H1 (cell line): ENCODE measurements around the gene CAMKK1. TPM values are rescaled to one million over a fixed set of nuclear protein-coding genes. Genes with fewer than 3 reads are reported as not detected.
A peak's percentile ranks its signal among the peaks of the same experiment; 100 is the strongest.

ENCODE experiments used
- CTCF ChIA-PET: fragments of 300-600 bp; sonication (Branson Sonifier 250); formaldehyde crosslinking; loops from one replicate; lab custom pipeline; 2021; ENCODE audit not compliant: partially characterized antibody; lab: Charles Lee
- POLR2A ChIA-PET: fragments of 300-600 bp; sonication (Branson Sonifier 250); formaldehyde crosslinking; loops from one replicate; lab custom pipeline; 2021; ENCODE audit warnings: inconsistent platforms; ENCODE audit not compliant: partially characterized antibody; lab: Charles Lee
- DNase-seq, 2 experiments: peaks; one replicate each; pipeline versions ENCODE4 v3.0.0 to v3.0.0-alpha.2; 2010 to 2022; ENCODE audit warnings: low spot score in 2 of 2, low read depth in 1 of 2, mixed read lengths in 1 of 2
- FAIRE-seq: peaks from 2 replicates; lab custom pipeline; 2011; peaks lifted over from hg19 to GRCh38; lab: Jason Lieb, UNC
- H2AFZ ChIP-seq: 2 replicates; pipeline ENCODE4 v1.8.1; 2012; ENCODE audit warnings: low read length, inconsistent platforms
- H2AK5ac ChIP-seq: 2 replicates; pipeline ENCODE4 v1.6.1; 2013; ENCODE audit warnings: low read depth, low read length
- H2BK120ac ChIP-seq: replicated peaks from 2 replicates; pipeline ENCODE3; 2013; ENCODE audit warnings: low read depth, low read length, inconsistent platforms
- H2BK12ac ChIP-seq: 2 replicates; pipeline ENCODE4 v1.6.1; 2013; ENCODE audit warnings: low read depth, low read length
- H2BK15ac ChIP-seq: 2 replicates; pipeline ENCODE4 v1.6.1; 2013; ENCODE audit warnings: low read length
- H2BK20ac ChIP-seq: 2 replicates; pipeline ENCODE4 v1.6.1; 2013; ENCODE audit warnings: low read length
- H2BK5ac ChIP-seq: 2 replicates; pipeline ENCODE4 v1.6.1; 2013; ENCODE audit warnings: low read depth, low read length
- H3K14ac ChIP-seq: 2 replicates; pipeline ENCODE4 v1.6.1; 2013; ENCODE audit warnings: inconsistent platforms; ENCODE audit not compliant: insufficient read length
- H3K18ac ChIP-seq: 2 replicates; pipeline ENCODE4 v1.6.1; 2013; ENCODE audit warnings: low read length; ENCODE audit errors: extremely low read depth
- H3K23ac ChIP-seq: 2 replicates; pipeline ENCODE4 v1.6.1; 2013; ENCODE audit warnings: inconsistent platforms; ENCODE audit not compliant: insufficient read length
- H3K23me2 ChIP-seq: 2 replicates; pipeline ENCODE4 v1.6.1; 2013; ENCODE audit warnings: low read depth, low read length
- H3K27ac ChIP-seq: 2 replicates; pipeline ENCODE4 v1.6.1; 2011; ENCODE audit warnings: low read depth, low read length, inconsistent platforms
- H3K27me3 ChIP-seq, 4 experiments: replicated peaks in 1 of 4; 1 replicate in 1 of 4; 2 replicates in 3 of 4; pipeline versions ENCODE4 v1.6.1 to v1.8.1; 2011 to 2013; ENCODE audit warnings: low read length in 3 of 4, mild to moderate bottlenecking in 3 of 4, inconsistent platforms in 2 of 4, mixed read lengths in 2 of 4, moderate library complexity in 1 of 4; ENCODE audit not compliant: control insufficient read depth in 3 of 4, insufficient read depth in 3 of 4; ENCODE audit errors: extremely low read depth in 1 of 4
- H3K36me3 ChIP-seq, 4 experiments: 2 replicates each; pipeline versions ENCODE4 v1.6.1 to v1.8.1; 2011 to 2013; ENCODE audit warnings: mild to moderate bottlenecking in 4 of 4, low read length in 3 of 4, moderate library complexity in 2 of 4, control low read depth in 1 of 4, inconsistent platforms in 1 of 4; ENCODE audit not compliant: insufficient read depth in 4 of 4, control insufficient read depth in 2 of 4
- H3K4ac ChIP-seq: replicated peaks from 2 replicates; pipeline ENCODE3; 2013; ENCODE audit warnings: low read length, low read depth, mixed read lengths, inconsistent platforms; ENCODE audit not compliant: insufficient read length
- H3K4me1 ChIP-seq, 4 experiments: replicated peaks in 1 of 4; 1 replicate in 1 of 4; 2 replicates in 3 of 4; pipeline versions ENCODE4 v1.6.1 to v1.8.1; 2011 to 2013; ENCODE audit warnings: low read length in 3 of 4, inconsistent platforms in 2 of 4, mixed read lengths in 1 of 4; ENCODE audit not compliant: insufficient read depth in 4 of 4, control insufficient read depth in 3 of 4
- H3K4me2 ChIP-seq, 2 experiments: 2 replicates each; pipeline versions ENCODE4 v1.6.1 to v1.8.1; 2011 to 2013; ENCODE audit warnings: low read depth in 2 of 2, low read length in 2 of 2, control low read depth in 1 of 2, inconsistent platforms in 1 of 2, mild to moderate bottlenecking in 1 of 2; ENCODE audit not compliant: insufficient read depth in 1 of 2
- H3K4me3 ChIP-seq, 4 experiments: fragments of 200-600, 300-600 bp in 1 of 4; sonication (generic), shearing (Covaris generic), sonication (Bioruptor Twin) in 1 of 4; 2 replicates each; pipeline versions ENCODE4 v1.5.1 to v1.8.1; 2011 to 2016; ENCODE audit warnings: low read length in 4 of 4, low read depth in 3 of 4, control low read depth in 2 of 4, inconsistent platforms in 2 of 4, mild to moderate bottlenecking in 2 of 4, mixed read lengths in 1 of 4, moderate library complexity in 1 of 4; ENCODE audit not compliant: insufficient read depth in 2 of 4; ENCODE audit errors: extremely low read depth in 1 of 4
- H3K56ac ChIP-seq: replicated peaks from 2 replicates; pipeline ENCODE3; 2013; ENCODE audit warnings: low read depth, mild to moderate bottlenecking, mixed read lengths, low read length, inconsistent platforms; ENCODE audit not compliant: insufficient read length
- H3K79me1 ChIP-seq: 2 replicates; pipeline ENCODE4 v1.6.1; 2013; ENCODE audit warnings: low read depth, low read length, control low read depth
- H3K79me2 ChIP-seq, 2 experiments: 2 replicates each; pipeline versions ENCODE4 v1.6.1 to v1.8.1; 2012 to 2013; ENCODE audit warnings: low read length in 2 of 2, mild to moderate bottlenecking in 2 of 2, inconsistent platforms in 1 of 2; ENCODE audit not compliant: insufficient read depth in 2 of 2, control insufficient read depth in 1 of 2
- H3K9ac ChIP-seq, 4 experiments: replicated peaks in 1 of 4; 1 replicate in 1 of 4; 2 replicates in 3 of 4; pipeline versions ENCODE4 v1.6.1 to v1.8.1; 2011 to 2013; ENCODE audit warnings: low read depth in 3 of 4, low read length in 3 of 4, control low read depth in 2 of 4, mild to moderate bottlenecking in 2 of 4, moderate library complexity in 2 of 4, inconsistent platforms in 1 of 4; ENCODE audit errors: extremely low read depth in 1 of 4
- H3K9me3 ChIP-seq, 2 experiments: 2 replicates each; pipeline versions ENCODE4 v1.6.1 to v1.8.1; 2012 to 2013; ENCODE audit warnings: mild to moderate bottlenecking in 2 of 2, moderate library complexity in 2 of 2, control low read depth in 1 of 2, inconsistent platforms in 1 of 2, low read depth in 1 of 2, low read length in 1 of 2, mixed read lengths in 1 of 2; ENCODE audit not compliant: insufficient read depth in 2 of 2
- H4K20me1 ChIP-seq, 2 experiments: replicated peaks in 1 of 2; 2 replicates each; pipeline versions ENCODE3 to v1.8.1; 2011 to 2013; ENCODE audit warnings: inconsistent platforms in 2 of 2, low read length in 2 of 2, mild to moderate bottlenecking in 1 of 2; ENCODE audit not compliant: insufficient read depth in 2 of 2, control insufficient read depth in 1 of 2
- H4K5ac ChIP-seq: 2 replicates; pipeline ENCODE4 v1.6.1; 2013; ENCODE audit warnings: low read length, low read depth, mixed read lengths, inconsistent platforms; ENCODE audit not compliant: insufficient read length
- H4K8ac ChIP-seq: 2 replicates; pipeline ENCODE4 v1.8.0; 2013; ENCODE audit warnings: mild to moderate bottlenecking, moderate library complexity, low read length, inconsistent platforms; ENCODE audit not compliant: insufficient read depth; ENCODE audit errors: extremely low read depth
- H4K91ac ChIP-seq: replicated peaks from 2 replicates; pipeline ENCODE3; 2013; ENCODE audit warnings: low read length, mixed read lengths, inconsistent platforms; ENCODE audit not compliant: insufficient read length
- POLR2A ChIP-seq, 2 experiments: IDR thresholded peaks; 1 replicate in 1 of 2; 2 replicates in 1 of 2; pipeline ENCODE4 v1.6.1; 2011; ENCODE audit warnings: low read depth in 2 of 2, low read length in 2 of 2, mild to moderate bottlenecking in 2 of 2; ENCODE audit errors: control extremely low read depth in 1 of 2
- WGBS, 2 experiments: shearing (Covaris generic) in 1 of 2; methylation state at CpG; one replicate each; pipeline versions ENCODE4 v1.1.6 to v1.1.7; 2013 to 2015; ENCODE audit warnings: low lambda C conversion rate in 2 of 2, mixed read lengths in 2 of 2, inconsistent platforms in 1 of 2, low coverage in 1 of 2, missing lambda C conversion rate in 1 of 2; ENCODE audit not compliant: insufficient replicate concordance in 2 of 2, insufficient coverage in 1 of 2, insufficient read length in 1 of 2; ENCODE audit errors: extremely low coverage in 1 of 2, missing lambda C conversion rate in 1 of 2; 5-methylcytosine and 5-hydroxymethylcytosine counted together
- polyA plus RNA-seq, 7 experiments: library from polyadenylated mRNA; depleted of rRNA in 3 of 7; stranded (reverse) in 5 of 7; unstranded in 2 of 7; fragments of >200 nt in 5 of 7; fragments of 200-250 nt in 2 of 7; gene quantifications; 1 replicate in 5 of 7; 2 replicates in 1 of 7; 4 replicates in 1 of 7; pipeline versions ENCODE4 v1.2.1 to v1.2.3, GENCODE V29; 2011 to 2013; ENCODE audit warnings: missing spikeins in 2 of 7, mixed read lengths in 2 of 7
- total RNA-seq: library from RNA; stranded (reverse); fragmentation: NEBNext Ultra II Directional; extraction: Animal tissue kit (Norgen Biotek cat#: 25700); gene quantifications from 2 replicates; pipeline ENCODE4 v1.2.1, GENCODE V29; 2021

CAMKK1 gene
- total and polyA plus RNA-seq, 2 of the 8 experiments (the other 6 are each of a cell fraction or from before 2014, with no cell fraction given), result 7.1 to 7.6 TPM

- Histone ChIP-seq H4K20me1 (peaks cover 3 to 8% of the 10 kb centered on the region in 2 experiments), H3K27ac (no peak overlapping the region), H3K9me3 (no peaks in the 10 kb centered on the region), H2AFZ (no peak overlapping the region), H3K14ac (no peak overlapping the region), H2BK120ac (no peak overlapping the region), H2BK15ac (peak overlapping the region; percentile 97), H2BK5ac (peak overlapping the region; percentile 52), H2BK20ac (peak overlapping the region; percentile 61; the same call in 1 of the 2 replicates), H3K4me2 (no peak overlapping the region; a peak in 1 of 4 replicates), H3K36me3 (peaks cover 0 to under 1% (median 0%) of the 10 kb centered on the region in 4 experiments; a peak in 2 of 8 replicates), H3K56ac (no peak overlapping the region), H3K4me1 (peaks cover 6 to 34% (median 24%) of the 10 kb centered on the region in 4 experiments), H2BK12ac (peak overlapping the region; percentile 68; the same call in 1 of the 2 replicates), H3K27me3 (peaks cover 0 to 6% (median 1%) of the 10 kb centered on the region in 4 experiments; a peak in 3 of 7 replicates), H4K5ac (no peak overlapping the region), H3K23ac (no peak overlapping the region), H2AK5ac (peak overlapping the region; percentile 48; the same call in 1 of the 2 replicates), H3K4ac (no peak overlapping the region)
- WGBS, 2 experiments, result 93% methylated on average over 22 of the region's 22 CpGs; no CpG with 5 or more reads in 1 of the 2 experiments
- CTCF ChIA-PET, result interaction anchor here (0.6 to 3.6 kb wide), 10 partner anchors 10 to 127 kb away, joined by 3 to 16 read pairs (median 6); partner anchors contain the start of gene NCBP3
- TF ChIP-seq POLR2A (IDR thresholded peaks at IDR 0.05; ENCODE audit: control extremely low read depth in 1 of 2, low read depth in 2 of 2, low read length in 2 of 2), result no peak
- TF ChIP-seq, all 59 proteins: peak for 0
- H3K23me2 ChIP-seq, result peaks cover 15% of the 10 kb centered on the region; the same call in 1 of the 2 replicates
- no peaks in the 10 kb centered on the region; a peak in 1 of 4 replicates for H3K79me2 ChIP-seq
- H4K91ac ChIP-seq, result peak overlapping the region; percentile 49
- H4K8ac ChIP-seq, result peak overlapping the region; percentile 43; the same call in 1 of the 2 replicates
- H3K18ac ChIP-seq, result no peak overlapping the region
- FAIRE-seq (no peak), DNase-seq (no peak)
- peaks cover 4% of the 10 kb centered on the region; the same call in 1 of the 2 replicates for H3K79me1 ChIP-seq
- H3K9ac ChIP-seq, result no peak overlapping the region
- POLR2A ChIA-PET, result interaction anchor here (0.6 to 1.2 kb wide), 7 partner anchors 10 to 113 kb away, joined by 3 to 5 read pairs (median 3); no protein-coding TSS in a partner anchor
- H3K4me3 ChIP-seq, result no peak overlapping the region
Observed at GRCh38 chr17:3890082-3890877, 2.6 kb downstream of the CAMKK1 start.
